HepG2 (cell line): ENCODE measurements around the gene RAC3. TPM values are rescaled to one million over a fixed set of nuclear protein-coding genes. Genes with fewer than 3 reads are reported as not detected.

ENCODE experiments used
- CBFB ChIP-seq: sonication (generic); formaldehyde crosslinking; IDR thresholded peaks from 2 replicates; pipeline ENCODE4 v1.4.0; 2020; ENCODE audit warnings: missing genetic modification reagents
- CBX1 ChIP-seq: IDR thresholded peaks from one replicate; pipeline ENCODE4 v1.6.1; 2016; ENCODE audit warnings: antibody characterized with exemption, low read depth
- HNRNPL ChIP-seq: fragments of 200-400 bp; formaldehyde crosslinking; IDR thresholded peaks from 2 replicates; pipeline ENCODE4 v1.6.1; 2017; ENCODE audit warnings: mild to moderate bottlenecking, low read depth, low read length
- IRX3 ChIP-seq: sonication (generic); formaldehyde crosslinking; IDR thresholded peaks from 2 replicates; pipeline ENCODE4 v1.8.1; 2023; ENCODE audit warnings: mild to moderate bottlenecking, low read depth, missing genetic modification reagents, borderline replicate concordance
- MAFK ChIP-seq, 2 experiments: IDR thresholded peaks in 1 of 2; conservative IDR thresholded peaks in 1 of 2; 2 replicates each; pipeline ENCODE4 v1.6.1; 2011; ENCODE audit warnings: improper control_type of control experiment in 2 of 2, low read length in 2 of 2
- NR2C2 ChIP-seq: sonication (generic); formaldehyde crosslinking; IDR thresholded peaks from 2 replicates; pipeline ENCODE4 v1.4.0; 2020; ENCODE audit warnings: missing genetic modification reagents, mild to moderate bottlenecking, moderate library complexity, borderline replicate concordance
- RFX3 ChIP-seq: IDR thresholded peaks from 2 replicates; pipeline ENCODE4 v1.6.1; 2016; ENCODE audit warnings: missing biosample characterization, missing genetic modification reagents
- SAFB2 ChIP-seq: sonication (generic); formaldehyde crosslinking; IDR thresholded peaks from 2 replicates; pipeline ENCODE4 v1.5.1; 2020; ENCODE audit warnings: missing genetic modification reagents, low read depth, mild to moderate bottlenecking, borderline replicate concordance
- SATB2 ChIP-seq: sonication (generic); formaldehyde crosslinking; IDR thresholded peaks from 2 replicates; pipeline ENCODE4 v1.5.0; 2020; ENCODE audit warnings: missing genetic modification reagents
- SNAPC4 ChIP-seq: sonication (generic); formaldehyde crosslinking; IDR thresholded peaks from 2 replicates; pipeline ENCODE4 v1.4.0; 2020; ENCODE audit warnings: mild to moderate bottlenecking, missing genetic modification reagents
- SOX13 ChIP-seq, 3 experiments: fragments of 450-650 bp in 1 of 3; sonication (generic) in 1 of 3; formaldehyde crosslinking in 1 of 3; IDR thresholded peaks in 2 of 3; conservative IDR thresholded peaks in 1 of 3; 2 replicates each; pipeline versions ENCODE4 v1.5.0 to v1.6.1; 2016 to 2020; ENCODE audit warnings: antibody characterized with exemption in 1 of 3, mild to moderate bottlenecking in 1 of 3, missing compliant biosample characterization in 1 of 3, missing genetic modification reagents in 1 of 3, moderate library complexity in 1 of 3
- TBX2 ChIP-seq: sonication (generic); formaldehyde crosslinking; IDR thresholded peaks from 2 replicates; pipeline ENCODE4 v1.5.0; 2020; ENCODE audit warnings: missing genetic modification reagents, mild to moderate bottlenecking, borderline replicate concordance
- TFDP2 ChIP-seq: sonication (generic); formaldehyde crosslinking; IDR thresholded peaks from 2 replicates; pipeline ENCODE4 v1.4.0; 2020; ENCODE audit warnings: missing genetic modification reagents
- ZBTB26 ChIP-seq: IDR thresholded peaks from 2 replicates; pipeline ENCODE4 v1.6.1; 2016; ENCODE audit warnings: missing compliant biosample characterization, missing genetic modification reagents, borderline replicate concordance
- ZBTB7B ChIP-seq: sonication (generic); formaldehyde crosslinking; IDR thresholded peaks from 2 replicates; pipeline ENCODE4 v1.4.0; 2020; ENCODE audit warnings: missing genetic modification reagents
- ZEB1 ChIP-seq: IDR thresholded peaks from 2 replicates; pipeline ENCODE4 v1.6.1; 2012; ENCODE audit warnings: mild to moderate bottlenecking, low read depth, inconsistent platforms; ENCODE audit not compliant: insufficient replicate concordance
- ZFP41 ChIP-seq: sonication (generic); formaldehyde crosslinking; IDR thresholded peaks from 2 replicates; pipeline ENCODE4 v1.4.0; 2020; ENCODE audit warnings: mild to moderate bottlenecking, missing genetic modification reagents, borderline replicate concordance
- ZNF160 ChIP-seq: sonication (generic); formaldehyde crosslinking; IDR thresholded peaks from 2 replicates; pipeline ENCODE4 v1.8.0; 2022; ENCODE audit warnings: mild to moderate bottlenecking, inconsistent platforms, missing genetic modification reagents
- ZNF569 ChIP-seq: sonication (generic); formaldehyde crosslinking; IDR thresholded peaks from 2 replicates; pipeline ENCODE4 v1.5.0; 2020; ENCODE audit warnings: mild to moderate bottlenecking, missing genetic modification reagents, moderate library complexity, borderline replicate concordance
- ZNF615 ChIP-seq: sonication (generic); formaldehyde crosslinking; IDR thresholded peaks from 2 replicates; pipeline ENCODE4 v1.5.0; 2020; ENCODE audit warnings: mild to moderate bottlenecking, missing genetic modification reagents, borderline replicate concordance
- ZNF652 ChIP-seq: IDR thresholded peaks from 2 replicates; pipeline ENCODE4 v1.6.1; 2016; ENCODE audit warnings: low read depth, borderline replicate concordance
- ZNF772 ChIP-seq: sonication (generic); formaldehyde crosslinking; IDR thresholded peaks from 2 replicates; pipeline ENCODE4 v1.5.0; 2020; ENCODE audit warnings: mild to moderate bottlenecking, missing genetic modification reagents
- ZNF891 ChIP-seq: sonication (generic); formaldehyde crosslinking; IDR thresholded peaks from 2 replicates; pipeline ENCODE4 v1.5.0; 2020; ENCODE audit warnings: mild to moderate bottlenecking, missing genetic modification reagents
- polyA plus RNA-seq, 8 experiments: library from polyadenylated mRNA; depleted of rRNA in 3 of 8; stranded (reverse) in 7 of 8; unstranded in 1 of 8; fragments of >200 nt; fragmentation: Illumina TruSeq in 4 of 8; extraction: Trizol in 4 of 8; gene quantifications; 2 replicates each; pipeline versions ENCODE4 v1.2.1 to v1.2.3, GENCODE V29; 2011 to 2016; ENCODE audit warnings: low read depth in 4 of 8, missing spikeins in 1 of 8, mixed read lengths in 1 of 8; ENCODE audit not compliant: insufficient read depth in 1 of 8
- total RNA-seq, 5 experiments: library from RNA; depleted of rRNA; stranded (reverse); fragments of >200 nt; fragmentation: Illumina TruSeq; extraction: Trizol; gene quantifications; 2 replicates each; pipeline ENCODE4 v1.2.3, GENCODE V29; 2016; ENCODE audit warnings: low read depth in 1 of 5

The RAC3 gene
- total and polyA plus RNA-seq, 2 of the 13 experiments (the other 11 are each of a cell fraction or from before 2014, with no cell fraction given), result 10.5 to 21.3 TPM

- TF ChIP-seq ZNF160 (CRISPR knock-in tag), result no peak
- 0 out of 2 replicates have a peak, but pooled peaks have one; percentile 34 for TF ChIP-seq NR2C2 (CRISPR knock-in tag)
- TF ChIP-seq ZNF569 (CRISPR knock-in tag), result no peak
- no peak for TF ChIP-seq ZNF891 (CRISPR knock-in tag)
- TF ChIP-seq MAFK (conservative IDR thresholded peaks at IDR 0.05 in 1 of 2, IDR thresholded peaks at IDR 0.05 in 1 of 2; ENCODE audit: low read length in 2 of 2), result no peak
- no peak for TF ChIP-seq IRX3
- no peak for TF ChIP-seq CBX1
- peak; percentile 80 for TF ChIP-seq ZBTB7B (CRISPR knock-in tag)
- TF ChIP-seq SOX13 (IDR thresholded peaks at IDR 0.05), result no peak
- TF ChIP-seq SOX13 (CRISPR knock-in tag; conservative IDR thresholded peaks at IDR 0.05 in 1 of 2, IDR thresholded peaks at IDR 0.05 in 1 of 2), result peak in 1 of 2 experiments; percentile 12; a peak in 1 of 4 replicates
- TF ChIP-seq ZEB1, result no peak
- no peak for TF ChIP-seq SATB2 (CRISPR knock-in tag)
- TF ChIP-seq TBX2 (CRISPR knock-in tag), result no peak
- TF ChIP-seq HNRNPL, result peak; percentile 97
- TF ChIP-seq SAFB2 (CRISPR knock-in tag), result no peak
- no peak for TF ChIP-seq ZNF652 (CRISPR knock-in tag)
- no peak for TF ChIP-seq TFDP2 (CRISPR knock-in tag)
- no peak for TF ChIP-seq ZFP41 (CRISPR knock-in tag)
- 0 out of 2 replicates have a peak, but pooled peaks have one; percentile 49 for TF ChIP-seq SNAPC4 (CRISPR knock-in tag)
- no peak for TF ChIP-seq ZNF615
- no peak for TF ChIP-seq ZBTB26
- TF ChIP-seq RFX3 (CRISPR knock-in tag), result no peak
- no peak for TF ChIP-seq CBFB (CRISPR knock-in tag)
- no peak for TF ChIP-seq ZNF772 (CRISPR knock-in tag)
Measured at GRCh38 chr17:82039695-82040299, 8.3 kb downstream of the RAC3 start (continued).
